ENCODE data around the gene PRUNE1.

Gene PRUNE1

DNA sequence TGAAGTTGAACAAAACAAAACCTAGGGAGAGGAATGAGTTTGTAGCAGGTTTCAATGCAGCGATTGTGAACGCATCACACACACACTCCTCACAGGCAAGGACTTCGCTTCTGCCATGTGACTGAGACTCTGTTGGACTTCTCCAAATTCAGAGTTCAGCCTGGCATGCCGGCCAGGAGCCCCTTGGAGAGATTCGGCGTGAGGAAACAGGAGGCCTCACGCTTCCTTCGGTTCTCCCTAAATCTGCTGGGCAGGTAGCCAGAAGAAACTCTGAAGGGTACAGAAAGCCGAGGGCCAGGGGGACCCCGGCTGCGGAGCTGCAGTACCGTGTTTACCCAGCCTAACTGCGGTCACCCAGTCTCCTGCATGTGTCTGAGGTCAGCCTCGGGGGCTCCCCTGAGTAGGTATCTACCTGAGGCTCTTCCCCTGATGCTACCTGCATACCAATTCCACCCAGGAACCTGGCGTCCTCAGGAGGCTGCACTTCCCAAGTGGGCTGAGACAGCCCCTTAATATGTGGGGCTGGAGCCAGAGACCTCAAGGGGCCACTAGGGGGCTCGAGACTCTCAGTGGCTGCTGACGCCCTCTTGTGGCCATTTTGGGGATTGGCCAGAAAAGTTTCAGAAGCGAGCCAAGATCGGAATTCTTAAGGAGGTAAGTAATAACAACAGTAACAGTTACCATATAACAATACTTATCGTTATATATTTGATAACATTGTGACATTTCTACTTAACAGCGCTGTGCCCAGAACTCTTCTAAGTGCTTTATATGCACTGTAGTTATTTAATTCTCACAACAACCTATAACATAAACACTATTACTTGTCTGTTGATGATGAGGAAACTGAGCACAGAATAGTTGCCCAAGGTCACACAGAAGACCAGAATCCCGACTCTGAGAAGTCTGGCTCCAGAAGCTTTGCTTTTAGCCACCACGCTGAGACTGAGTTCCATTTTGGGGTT lies 28.9 kb upstream of the PRUNE1 start:
- H3K4me1 ChIP-seq (ENCODE audit: control insufficient read depth, insufficient read depth, low read length) = peaks cover 11% of the 10 kb centered on the region
- peak overlapping the region; percentile 33 to 47 for H3K4me3 ChIP-seq (ENCODE audit: low read length in 2 of 2)
- no peaks in the 10 kb centered on the region for H3K27me3 ChIP-seq (ENCODE audit: control insufficient read depth in 1 of 2, insufficient read depth in 2 of 2, low read length in 2 of 2)
- no peaks in the 10 kb centered on the region for H3K36me3 ChIP-seq (ENCODE audit: control insufficient read depth in 2 of 2, insufficient read depth in 2 of 2, low read length in 2 of 2)
- H3K9ac ChIP-seq (ENCODE audit: low read length in 2 of 2) = peak overlapping the region; percentile 42 to 55
- H3K27ac ChIP-seq (ENCODE audit: low read length) = peak overlapping the region; percentile 41
- no peaks in the 10 kb centered on the region for H3K9me3 ChIP-seq (ENCODE audit: control insufficient read depth in 2 of 2, low read length in 2 of 2)

DNA sequence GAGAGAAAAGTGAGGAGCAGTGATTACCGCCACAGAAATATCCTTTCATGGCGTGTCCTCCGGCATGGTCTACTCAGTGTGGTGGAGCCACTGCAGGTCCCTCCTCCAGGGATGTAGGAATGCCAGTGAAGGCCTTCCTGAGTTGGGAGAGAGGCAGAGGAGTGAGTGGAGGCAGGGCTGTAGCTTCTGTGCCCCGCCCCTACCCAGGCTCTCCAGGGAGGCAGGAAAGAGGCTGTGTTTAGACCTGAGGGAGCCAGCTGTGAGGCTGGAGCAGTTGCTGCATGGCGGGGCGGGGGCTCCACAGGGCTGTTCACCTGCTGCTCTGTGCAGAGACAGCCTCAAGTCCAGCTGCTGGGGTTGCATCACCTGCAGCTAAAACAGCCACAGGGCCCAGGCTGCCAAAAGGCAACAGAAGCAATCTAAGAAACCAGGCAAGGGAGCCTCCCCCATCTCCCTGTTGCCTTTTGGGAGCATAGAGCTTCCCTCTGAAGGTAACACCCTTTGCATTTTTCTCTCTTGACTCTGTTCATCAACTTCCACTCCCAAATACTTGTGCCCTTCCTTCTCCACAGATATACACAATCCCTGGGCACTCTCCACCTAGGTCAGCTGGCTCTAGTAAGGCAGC lies 27.0 kb upstream of the PRUNE1 start:
- H3K9ac ChIP-seq (ENCODE audit: low read length in 2 of 2) = no peak overlapping the region
- H3K27me3 ChIP-seq (ENCODE audit: control insufficient read depth in 1 of 2, insufficient read depth in 2 of 2, low read length in 2 of 2) = no peaks in the 10 kb centered on the region
- no peaks in the 10 kb centered on the region for H3K36me3 ChIP-seq (ENCODE audit: control insufficient read depth in 2 of 2, insufficient read depth in 2 of 2, low read length in 2 of 2)
- H3K4me3 ChIP-seq (ENCODE audit: low read length in 2 of 2) = no peak overlapping the region
- H3K9me3 ChIP-seq (ENCODE audit: control insufficient read depth in 2 of 2, low read length in 2 of 2) = no peaks in the 10 kb centered on the region
- no peak overlapping the region for H3K27ac ChIP-seq (ENCODE audit: low read length)
- peaks cover 8% of the 10 kb centered on the region for H3K4me1 ChIP-seq (ENCODE audit: control insufficient read depth, insufficient read depth, low read length)

DNA sequence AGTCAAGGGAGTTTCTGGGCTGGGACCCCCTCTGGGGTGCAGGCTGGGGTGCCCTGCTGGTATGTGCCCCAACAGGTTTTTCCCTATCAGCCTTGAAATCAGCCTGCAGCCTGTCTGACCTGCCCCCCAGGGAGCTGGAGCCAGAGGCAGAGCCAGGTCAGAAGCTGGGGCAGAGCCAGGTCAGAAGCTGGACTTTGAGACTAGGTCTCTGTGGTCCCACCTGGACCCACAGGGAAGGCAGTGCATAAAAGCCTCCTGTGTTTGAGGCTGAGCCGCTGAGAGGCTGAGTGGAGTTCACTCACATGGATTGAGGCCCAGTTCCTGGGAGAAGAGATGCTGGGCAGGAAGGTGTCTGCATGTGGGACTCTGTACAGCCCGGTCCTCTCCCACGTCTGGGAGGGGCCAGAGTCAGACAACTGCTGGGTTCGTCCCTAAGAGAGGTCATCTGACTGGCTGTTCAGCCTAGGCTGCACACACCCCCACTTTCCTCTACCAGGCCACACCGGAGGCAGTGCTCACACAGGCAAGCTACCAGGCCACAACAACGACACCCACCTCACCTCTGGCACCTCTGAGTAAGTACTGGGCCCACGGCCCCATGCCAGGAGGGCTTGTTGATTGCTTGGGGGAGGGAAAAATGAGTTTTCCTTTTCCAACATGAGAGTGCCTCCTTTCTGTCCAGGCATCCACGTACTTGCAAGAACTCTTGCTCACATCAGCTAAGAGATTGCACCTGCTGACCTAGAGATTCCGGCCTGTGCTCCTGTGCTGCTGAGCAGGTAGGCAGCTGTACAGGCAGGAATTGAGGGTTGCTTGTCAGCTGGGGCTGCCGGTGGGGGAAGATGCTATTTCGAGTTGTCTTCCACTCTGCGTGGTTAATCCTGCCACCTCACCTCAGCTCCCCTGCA lies 26.2 kb upstream of the PRUNE1 start, which contains the start of gene ANXA9:
TSS of gene ANXA9 (plus strand) at position 488 of the 908 bp plus-strand sequence. CDS start 814 bp downstream, outside the sequence.
- no peaks in the 10 kb centered on the region for H3K27me3 ChIP-seq (ENCODE audit: control insufficient read depth in 1 of 2, insufficient read depth in 2 of 2, low read length in 2 of 2)
- H3K4me1 ChIP-seq (ENCODE audit: control insufficient read depth, insufficient read depth, low read length) = peaks cover 8% of the 10 kb centered on the region
- no peak within 1 kb of the TSS for H3K4me3 ChIP-seq (ENCODE audit: low read length in 2 of 2)
- no peaks in the 10 kb centered on the region for H3K9me3 ChIP-seq (ENCODE audit: control insufficient read depth in 2 of 2, low read length in 2 of 2)
- no peaks in the 10 kb centered on the region for H3K36me3 ChIP-seq (ENCODE audit: control insufficient read depth in 2 of 2, insufficient read depth in 2 of 2, low read length in 2 of 2)
- no peak within 1 kb of the TSS for H3K27ac ChIP-seq (ENCODE audit: low read length)
- no peak within 1 kb of the TSS for H3K9ac ChIP-seq (ENCODE audit: low read length in 2 of 2)

DNA sequence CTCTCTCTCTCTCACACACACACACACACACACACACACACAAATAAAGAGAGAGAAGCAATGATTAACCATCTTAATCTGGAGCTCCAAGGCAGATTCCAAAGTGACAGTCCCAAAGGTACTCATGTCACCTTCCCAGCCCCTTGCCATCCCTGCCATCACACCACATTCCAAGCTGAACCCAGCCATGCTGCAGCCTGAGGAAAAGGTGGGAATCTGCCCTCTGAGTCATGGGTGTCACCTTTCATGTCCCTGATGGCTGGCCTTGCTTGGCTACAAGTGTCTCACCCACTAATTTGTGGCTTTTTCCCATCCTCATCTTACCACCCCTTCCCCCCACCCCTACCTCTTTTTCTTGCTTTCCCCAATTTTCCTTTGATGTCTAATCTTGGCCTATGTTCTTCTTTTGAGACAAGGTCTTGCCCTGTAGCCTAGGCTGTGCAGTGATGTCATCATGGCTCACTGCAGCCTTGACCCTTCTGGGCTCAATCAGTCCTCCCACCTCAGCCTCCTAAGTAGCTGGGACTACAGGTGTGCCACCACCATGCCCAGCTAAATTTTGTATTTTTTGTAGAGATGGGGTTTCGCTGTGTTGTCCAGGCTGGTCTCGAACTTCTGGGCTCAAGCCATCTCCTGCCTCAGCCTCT lies 22.9 kb upstream of the PRUNE1 start:
- H3K4me1 ChIP-seq (ENCODE audit: control insufficient read depth, insufficient read depth, low read length) = no peaks in the 10 kb centered on the region
- no peaks in the 10 kb centered on the region for H3K36me3 ChIP-seq (ENCODE audit: control insufficient read depth in 2 of 2, insufficient read depth in 2 of 2, low read length in 2 of 2)
- H3K27me3 ChIP-seq (ENCODE audit: control insufficient read depth in 1 of 2, insufficient read depth in 2 of 2, low read length in 2 of 2) = no peaks in the 10 kb centered on the region
- no peak overlapping the region for H3K9ac ChIP-seq (ENCODE audit: low read length in 2 of 2)
- H3K9me3 ChIP-seq (ENCODE audit: control insufficient read depth in 2 of 2, low read length in 2 of 2) = no peaks in the 10 kb centered on the region
- no peak overlapping the region for H3K4me3 ChIP-seq (ENCODE audit: low read length in 2 of 2)
- no peak overlapping the region for H3K27ac ChIP-seq (ENCODE audit: low read length)

DNA sequence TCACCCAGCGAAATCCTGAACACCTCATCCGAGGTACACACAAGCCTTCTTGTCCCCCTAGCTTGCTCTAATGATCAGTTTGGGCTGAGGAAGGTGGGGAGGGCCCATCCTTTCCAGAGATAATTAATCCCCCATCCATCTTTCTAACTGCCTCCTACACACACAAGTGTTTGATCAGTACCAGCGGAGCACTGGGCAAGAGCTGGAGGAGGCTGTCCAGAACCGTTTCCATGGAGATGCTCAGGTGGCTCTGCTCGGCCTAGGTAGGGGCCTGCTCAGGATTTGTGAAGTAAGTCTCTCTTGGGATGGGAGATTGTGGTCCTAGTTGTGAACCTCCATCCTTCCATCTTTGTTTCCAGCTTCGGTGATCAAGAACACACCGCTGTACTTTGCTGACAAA lies 20.3 kb upstream of the PRUNE1 start:
- H3K9ac ChIP-seq (ENCODE audit: low read length in 2 of 2) = no peak overlapping the region
- no peaks in the 10 kb centered on the region for H3K9me3 ChIP-seq (ENCODE audit: control insufficient read depth in 2 of 2, low read length in 2 of 2)
- H3K4me1 ChIP-seq (ENCODE audit: control insufficient read depth, insufficient read depth, low read length) = no peaks in the 10 kb centered on the region
- no peaks in the 10 kb centered on the region for H3K27me3 ChIP-seq (ENCODE audit: control insufficient read depth in 1 of 2, insufficient read depth in 2 of 2, low read length in 2 of 2)
- H3K27ac ChIP-seq (ENCODE audit: low read length) = no peak overlapping the region
- H3K36me3 ChIP-seq (ENCODE audit: control insufficient read depth in 2 of 2, insufficient read depth in 2 of 2, low read length in 2 of 2) = no peaks in the 10 kb centered on the region
- no peak overlapping the region for H3K4me3 ChIP-seq (ENCODE audit: low read length in 2 of 2)

DNA sequence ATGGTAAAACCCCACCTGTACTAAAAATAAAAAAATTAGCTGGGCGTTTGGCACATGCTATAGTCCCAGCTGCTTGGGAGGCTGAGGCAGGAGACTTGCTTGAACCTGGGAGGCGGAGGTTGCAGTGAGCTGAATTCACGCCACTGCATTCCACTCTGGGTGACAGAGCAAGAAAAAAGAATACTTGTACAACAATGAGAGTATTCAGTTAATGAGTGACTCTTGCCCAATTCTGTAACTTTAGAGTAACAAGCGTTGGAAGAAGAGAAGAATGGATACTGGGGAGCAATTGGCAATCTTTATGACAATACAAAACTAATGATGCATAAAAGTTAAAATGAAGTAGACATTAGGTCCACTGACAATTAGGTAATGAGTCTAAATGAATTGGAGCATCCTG lies 15.6 kb upstream of the PRUNE1 start:
- no peak overlapping the region for H3K9ac ChIP-seq (ENCODE audit: low read length in 2 of 2)
- peaks cover 4% of the 10 kb centered on the region for H3K4me1 ChIP-seq (ENCODE audit: control insufficient read depth, insufficient read depth, low read length)
- H3K27ac ChIP-seq (ENCODE audit: low read length) = no peak overlapping the region
- H3K9me3 ChIP-seq (ENCODE audit: control insufficient read depth in 2 of 2, low read length in 2 of 2) = no peaks in the 10 kb centered on the region
- no peak overlapping the region for H3K4me3 ChIP-seq (ENCODE audit: low read length in 2 of 2)
- H3K36me3 ChIP-seq (ENCODE audit: control insufficient read depth in 2 of 2, insufficient read depth in 2 of 2, low read length in 2 of 2) = peaks cover 8% of the 10 kb centered on the region in 2 donors
- H3K27me3 ChIP-seq (ENCODE audit: control insufficient read depth in 1 of 2, insufficient read depth in 2 of 2, low read length in 2 of 2) = no peaks in the 10 kb centered on the region

DNA sequence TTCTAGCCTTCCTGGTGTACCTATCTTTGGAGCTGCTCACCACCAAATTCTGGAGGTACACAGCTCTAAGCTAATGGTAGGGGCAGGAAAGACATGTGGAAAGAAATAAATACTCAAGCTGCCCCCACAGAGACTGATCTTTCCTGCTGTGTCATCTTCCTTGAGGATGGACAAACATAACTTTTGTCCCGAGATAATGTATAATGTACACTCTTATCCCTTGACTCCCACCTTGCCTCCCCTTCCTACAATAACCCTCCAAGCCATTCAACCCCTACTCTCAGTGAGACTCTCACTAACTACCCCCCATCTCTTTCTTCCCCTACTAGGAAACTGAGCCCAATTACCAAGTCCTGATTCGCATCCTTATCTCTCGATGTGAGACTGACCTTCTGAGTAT lies 14.0 kb upstream of the PRUNE1 start:
- Histone ChIP-seq H3K4me1 (ENCODE audit: control insufficient read depth, insufficient read depth, low read length) (peaks cover 4% of the 10 kb centered on the region), H3K36me3 (ENCODE audit: control insufficient read depth in 2 of 2, insufficient read depth in 2 of 2, low read length in 2 of 2) (peaks cover 20 to 21% of the 10 kb centered on the region in 2 donors), H3K9me3 (ENCODE audit: control insufficient read depth in 2 of 2, low read length in 2 of 2) (no peaks in the 10 kb centered on the region)

DNA sequence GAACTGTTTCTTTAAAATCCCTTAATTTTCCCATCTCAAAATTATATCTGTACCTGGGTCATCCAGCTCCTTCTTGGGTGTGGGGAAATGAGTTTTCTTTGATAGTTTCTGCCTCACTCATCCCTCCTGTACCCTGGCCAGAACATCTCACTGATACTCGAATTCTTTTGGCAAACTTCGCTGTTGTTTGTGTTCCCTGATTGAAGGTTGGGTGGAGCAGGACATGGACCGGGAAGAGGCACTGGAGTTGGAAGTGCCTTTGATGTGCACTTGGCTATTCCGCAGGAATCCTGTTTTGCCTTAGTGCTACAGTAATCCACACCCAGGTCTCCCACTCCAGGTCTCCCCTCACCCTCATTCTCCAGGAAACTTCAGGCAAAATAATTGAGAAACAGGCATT lies 12.8 kb upstream of the PRUNE1 start:
- Histone ChIP-seq H3K9me3 (ENCODE audit: control insufficient read depth in 2 of 2, low read length in 2 of 2) (no peaks in the 10 kb centered on the region), H3K36me3 (ENCODE audit: control insufficient read depth in 2 of 2, insufficient read depth in 2 of 2, low read length in 2 of 2) (peaks cover 26 to 29% of the 10 kb centered on the region in 2 donors), H3K27me3 (ENCODE audit: control insufficient read depth in 1 of 2, insufficient read depth in 2 of 2, low read length in 2 of 2) (no peaks in the 10 kb centered on the region), H3K9ac (ENCODE audit: low read length in 2 of 2) (peak overlapping the region in 1 of 2 donors; percentile 29), H3K4me1 (ENCODE audit: control insufficient read depth, insufficient read depth, low read length) (peaks cover 4% of the 10 kb centered on the region), H3K4me3 (ENCODE audit: low read length in 2 of 2) (peak overlapping the region in 1 of 2 donors; percentile 57), H3K27ac (ENCODE audit: low read length) (no peak overlapping the region)

More for the DNA sequence above, 14.0 kb upstream of the PRUNE1 start:
- Histone ChIP-seq H3K27me3 (ENCODE audit: control insufficient read depth in 1 of 2, insufficient read depth in 2 of 2, low read length in 2 of 2) (no peaks in the 10 kb centered on the region), H3K27ac (ENCODE audit: low read length) (no peak overlapping the region), H3K4me3 (ENCODE audit: low read length in 2 of 2) (no peak overlapping the region), H3K9ac (ENCODE audit: low read length in 2 of 2) (no peak overlapping the region)

DNA sequence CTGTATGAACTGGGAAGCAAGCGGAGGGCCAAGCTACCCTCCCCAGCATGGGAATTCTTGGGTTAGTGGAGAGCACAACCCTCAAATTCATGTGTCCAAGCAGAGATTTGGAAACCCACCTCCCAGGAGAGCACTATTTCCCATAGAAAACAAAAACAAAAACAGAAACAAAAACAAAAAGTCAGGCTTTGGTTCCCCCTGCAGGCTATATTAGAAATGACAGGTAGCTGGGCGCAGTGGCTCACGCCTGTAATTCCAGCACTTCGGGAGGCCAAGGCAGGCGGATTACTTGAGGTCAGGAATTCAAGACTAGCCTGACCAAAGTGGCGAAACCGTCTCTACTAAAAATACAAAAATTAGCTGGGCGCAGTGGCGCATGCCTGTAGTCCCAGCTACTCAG lies 12.4 kb upstream of the PRUNE1 start:
- Histone ChIP-seq H3K4me3 (ENCODE audit: low read length in 2 of 2) (peak overlapping the region in 1 of 2 donors; percentile 57), H3K4me1 (ENCODE audit: control insufficient read depth, insufficient read depth, low read length) (peaks cover 4% of the 10 kb centered on the region), H3K9me3 (ENCODE audit: control insufficient read depth in 2 of 2, low read length in 2 of 2) (no peaks in the 10 kb centered on the region), H3K36me3 (ENCODE audit: control insufficient read depth in 2 of 2, insufficient read depth in 2 of 2, low read length in 2 of 2) (peaks cover 26 to 30% of the 10 kb centered on the region in 2 donors), H3K27ac (ENCODE audit: low read length) (no peak overlapping the region), H3K27me3 (ENCODE audit: control insufficient read depth in 1 of 2, insufficient read depth in 2 of 2, low read length in 2 of 2) (no peaks in the 10 kb centered on the region), H3K9ac (ENCODE audit: low read length in 2 of 2) (peak overlapping the region in 1 of 2 donors; percentile 29)
